GM08714 (cell line): ENCODE measurements around the gene NPFFR2.
"Not testable (repeated sequence)": the region's sequence is repeated elsewhere in the genome, so short reads cannot be mapped to it uniquely, and the experiment has no call there.

Source experiments
- H3K4me3 ChIP-seq: fragments of 200-500 bp; sonication (Bioruptor generic); 2 replicates; pipeline ENCODE4 v1.5.1; 2014; ENCODE audit warnings: mild to moderate bottlenecking, low read length, inconsistent platforms
- ZNF274 ChIP-seq: IDR thresholded peaks from 2 replicates; pipeline ENCODE4 v1.6.1; 2012; ENCODE audit warnings: mild to moderate bottlenecking, low read depth, low read length

NPFFR2 gene

DNA sequence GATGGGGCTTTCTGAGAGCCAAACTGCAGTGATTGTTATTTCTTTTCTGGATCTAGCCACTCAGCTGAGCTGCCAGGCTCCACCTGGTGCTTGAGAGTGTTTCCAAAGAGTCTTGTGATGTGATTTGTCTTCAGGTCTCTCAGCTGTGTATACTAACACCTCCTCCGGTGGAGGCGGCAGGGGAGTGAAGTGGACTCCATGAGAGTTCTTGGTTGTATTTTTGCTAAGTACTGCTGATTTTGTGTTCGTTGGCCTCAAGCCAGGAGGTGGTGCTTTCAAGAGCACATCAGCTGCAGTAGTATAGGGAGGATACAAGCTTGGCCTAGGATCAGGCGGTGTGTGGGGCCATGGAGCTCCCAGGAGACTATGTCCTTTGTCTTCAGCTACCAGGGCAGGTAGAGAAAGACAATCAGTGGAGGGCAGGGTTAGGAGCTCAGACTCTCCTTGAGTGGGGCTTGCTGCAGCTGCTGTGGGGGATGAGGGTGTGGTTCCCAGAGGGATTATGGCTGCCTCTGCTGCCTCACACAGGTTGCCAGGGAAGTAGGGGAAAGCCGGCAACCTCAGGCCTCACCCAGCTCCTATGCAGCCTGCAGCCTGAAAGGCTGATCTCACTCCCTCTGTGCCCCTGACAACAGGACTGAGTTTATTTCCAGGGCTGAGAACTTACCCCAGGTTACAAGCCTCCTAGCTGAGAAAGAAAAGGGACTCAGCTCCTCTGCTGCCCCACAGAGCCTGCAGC lies 62.4 kb downstream of the NPFFR2 start:
- no peak overlapping the region for H3K4me3 ChIP-seq
- TF ChIP-seq ZNF274: no peak

DNA sequence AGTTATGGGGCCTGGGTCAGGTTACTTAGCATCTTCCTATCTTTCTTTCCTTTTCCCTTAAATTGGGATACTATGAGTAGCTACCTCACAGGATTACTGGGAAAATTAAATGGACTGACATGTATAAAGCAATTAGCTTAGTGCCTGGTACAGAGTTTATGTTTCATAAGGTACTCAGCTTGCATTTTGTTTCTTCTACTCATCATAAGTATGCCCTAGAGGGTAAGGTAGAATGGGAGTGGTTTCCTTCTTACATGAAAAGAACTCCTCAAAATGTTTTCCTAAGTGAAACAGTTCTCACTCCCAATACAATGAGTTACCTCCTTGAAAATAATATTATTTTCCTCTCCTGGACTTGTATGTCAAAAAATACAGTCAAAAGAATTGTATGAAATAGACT lies 75.7 kb downstream of the NPFFR2 start:
- TF ChIP-seq ZNF274: no peak
- no peak overlapping the region for H3K4me3 ChIP-seq

DNA sequence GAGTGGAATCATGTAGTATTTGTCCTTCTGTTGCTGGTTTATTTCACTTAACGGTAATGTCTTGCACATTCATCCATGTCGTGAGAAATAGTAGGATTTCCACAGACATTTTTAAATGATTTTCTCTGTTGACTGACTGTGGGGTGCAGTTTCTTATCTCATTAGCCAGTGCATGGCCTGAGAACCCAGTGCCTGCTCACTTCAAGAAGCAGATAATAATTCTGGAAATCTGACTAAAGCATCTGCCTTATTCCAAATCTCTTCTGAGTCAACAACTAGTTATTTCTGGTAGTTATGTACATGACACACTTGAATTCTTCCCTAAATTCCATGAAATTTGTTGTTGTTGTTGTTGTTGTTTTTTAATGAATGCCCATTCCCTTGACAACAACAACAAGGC lies 77.6 kb downstream of the NPFFR2 start:
- no peak overlapping the region for H3K4me3 ChIP-seq
- no peak for TF ChIP-seq ZNF274

DNA sequence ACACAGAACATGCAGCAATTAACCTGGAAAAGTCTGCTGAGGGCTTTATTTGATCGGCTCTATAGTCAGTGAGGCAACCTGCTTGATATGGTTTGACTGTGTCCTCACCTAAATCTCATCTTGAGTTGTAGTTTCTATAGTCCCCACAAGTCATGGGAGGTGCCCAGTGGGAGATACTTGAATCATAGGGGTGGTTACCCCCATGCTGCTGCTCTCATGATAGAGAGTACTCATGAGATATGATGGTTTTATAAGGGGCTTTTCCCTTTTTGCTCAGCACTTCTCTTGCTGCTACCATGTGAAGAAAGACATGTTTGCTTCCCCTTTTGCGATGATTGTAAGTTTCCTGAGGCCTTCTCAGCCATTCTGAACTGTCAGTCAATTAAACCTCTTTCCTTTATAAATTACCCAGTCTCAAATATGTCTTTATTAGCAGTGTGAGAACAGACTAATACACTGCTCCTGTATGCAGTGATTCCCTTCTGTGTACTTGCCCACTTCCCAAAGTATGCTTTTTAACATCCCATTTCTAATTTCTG lies 78.2 kb downstream of the NPFFR2 start:
- H3K4me3 ChIP-seq: no peak overlapping the region

DNA sequence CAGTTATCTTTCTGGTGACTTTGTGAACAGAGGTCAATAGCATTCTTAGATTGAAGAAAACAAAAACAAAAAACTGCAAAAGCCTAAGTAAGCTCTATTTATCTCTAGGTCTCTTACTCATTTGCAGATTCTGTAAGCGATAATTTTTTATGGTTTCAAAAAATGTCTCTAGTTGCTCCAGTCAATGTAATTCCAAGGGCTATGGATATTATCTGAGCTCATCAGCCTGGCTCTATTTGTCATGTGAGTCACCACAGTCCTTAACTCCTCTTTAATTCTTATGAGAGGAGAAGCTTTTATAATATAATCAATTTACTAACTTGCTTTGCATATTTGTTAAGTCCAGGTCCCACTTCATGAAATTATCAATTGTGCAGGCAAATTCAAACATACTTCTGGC lies 79.1 kb downstream of the NPFFR2 start:
- H3K4me3 ChIP-seq: no peak overlapping the region
- TF ChIP-seq ZNF274: no peak

More for the DNA sequence above, 78.2 kb downstream of the NPFFR2 start:
- TF ChIP-seq ZNF274: no peak

DNA sequence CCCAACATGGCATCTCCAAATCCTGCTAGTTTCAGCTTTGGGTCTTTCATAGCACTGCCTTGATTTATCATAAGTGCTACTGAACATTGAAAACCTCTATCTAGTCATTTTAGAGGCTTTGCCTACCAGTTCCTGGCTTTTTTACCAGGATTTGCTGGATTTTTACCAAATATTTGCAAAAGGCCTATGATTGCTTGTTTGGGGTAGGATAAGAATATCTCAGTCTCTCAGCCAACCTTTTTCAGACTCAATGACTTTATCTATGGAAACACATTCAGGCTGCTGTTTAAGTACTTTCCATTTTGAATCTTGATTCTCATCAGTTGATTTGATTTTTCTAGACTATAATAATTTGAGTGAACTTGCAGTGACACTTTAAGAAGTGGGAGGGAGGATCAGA lies 80.1 kb downstream of the NPFFR2 start:
- no peak overlapping the region for H3K4me3 ChIP-seq
- TF ChIP-seq ZNF274: no peak

DNA sequence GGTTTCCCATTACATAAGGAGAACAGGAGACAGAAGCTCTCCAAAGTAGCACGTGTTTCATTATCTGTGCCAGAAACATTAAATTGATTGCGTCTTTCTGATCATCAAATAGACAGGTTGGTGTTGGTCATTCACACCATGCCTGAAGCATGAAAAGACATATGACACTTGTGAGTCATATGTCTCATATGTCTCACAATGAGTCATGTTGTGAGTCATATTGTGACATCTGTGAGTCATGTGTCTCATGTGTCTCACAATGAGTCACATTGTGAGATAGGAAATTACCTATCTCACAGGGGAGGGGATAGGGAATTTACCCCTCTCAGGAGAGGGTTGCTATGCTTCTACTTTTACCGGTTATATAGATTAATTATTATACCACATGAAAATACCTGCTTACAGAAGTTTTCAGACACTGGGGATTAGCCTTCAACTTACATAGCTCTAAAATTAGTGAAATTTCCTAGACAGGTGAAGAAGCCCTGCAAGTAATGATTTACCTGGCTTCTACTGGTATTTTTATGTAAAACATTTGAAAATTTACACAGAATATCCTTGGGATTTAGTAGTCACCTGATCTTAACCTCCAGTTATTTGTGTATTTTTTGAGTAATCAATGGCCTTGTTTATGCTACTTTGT lies 80.8 kb downstream of the NPFFR2 start:
- no peak for TF ChIP-seq ZNF274
- H3K4me3 ChIP-seq: no peak overlapping the region

DNA sequence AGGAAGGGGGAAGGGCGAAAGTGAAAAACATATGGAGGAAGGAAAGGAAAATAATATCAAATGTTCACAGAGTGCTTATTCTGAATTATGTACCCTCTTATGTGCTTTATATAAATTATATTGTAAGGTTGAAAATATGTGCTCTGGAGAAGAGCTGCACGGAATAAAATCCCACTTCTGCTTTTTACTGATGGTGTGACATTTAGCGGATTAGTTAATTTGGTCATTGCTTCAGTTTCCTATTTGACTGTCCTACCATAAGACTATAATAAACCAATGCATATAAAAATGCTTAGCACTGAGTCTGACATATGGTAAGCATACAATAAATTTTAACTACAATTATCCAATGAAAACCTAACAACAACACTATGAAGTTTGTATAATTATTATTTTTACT lies 86.2 kb downstream of the NPFFR2 start:
- TF ChIP-seq ZNF274: no peak
- H3K4me3 ChIP-seq: no peak overlapping the region

DNA sequence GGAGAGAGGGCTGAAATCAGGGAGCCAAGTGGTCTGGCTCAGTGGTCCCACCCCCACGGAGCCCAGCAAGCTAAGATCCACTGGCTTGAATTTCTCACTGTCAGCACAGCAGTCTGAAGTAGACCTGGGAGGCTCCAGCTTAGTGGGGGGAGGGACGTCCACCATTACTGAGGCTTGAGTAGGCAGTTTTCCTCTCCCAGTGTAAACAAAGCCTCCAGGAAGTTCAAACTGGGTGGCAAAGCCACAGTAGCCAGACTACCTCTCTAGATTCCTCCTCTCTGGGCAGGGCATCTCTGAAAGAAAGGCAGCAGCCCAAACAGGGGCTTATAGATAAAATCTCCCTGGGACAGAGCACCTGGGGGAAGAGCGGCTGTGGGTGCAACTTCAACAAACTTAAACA lies 88.1 kb downstream of the NPFFR2 start:
- TF ChIP-seq ZNF274: no peak
- no peak overlapping the region for H3K4me3 ChIP-seq

DNA sequence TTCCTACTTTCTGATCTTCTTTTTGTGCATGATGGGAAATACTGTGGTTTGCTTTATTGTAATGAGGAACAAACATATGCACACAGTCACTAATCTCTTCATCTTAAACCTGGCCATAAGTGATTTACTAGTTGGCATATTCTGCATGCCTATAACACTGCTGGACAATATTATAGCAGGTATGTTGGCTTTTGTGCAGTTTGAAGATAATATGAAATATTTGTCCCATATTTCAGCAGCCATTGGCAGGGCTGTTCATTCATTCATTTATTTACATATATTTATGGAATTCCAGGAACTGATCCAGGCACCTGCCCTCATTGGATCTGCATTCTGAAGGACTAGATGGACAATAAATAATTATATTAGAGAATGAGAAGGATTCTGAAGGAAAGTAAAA lies 96.9 kb downstream of the NPFFR2 start:
- H3K4me3 ChIP-seq: no peak overlapping the region
- TF ChIP-seq ZNF274: no peak

DNA sequence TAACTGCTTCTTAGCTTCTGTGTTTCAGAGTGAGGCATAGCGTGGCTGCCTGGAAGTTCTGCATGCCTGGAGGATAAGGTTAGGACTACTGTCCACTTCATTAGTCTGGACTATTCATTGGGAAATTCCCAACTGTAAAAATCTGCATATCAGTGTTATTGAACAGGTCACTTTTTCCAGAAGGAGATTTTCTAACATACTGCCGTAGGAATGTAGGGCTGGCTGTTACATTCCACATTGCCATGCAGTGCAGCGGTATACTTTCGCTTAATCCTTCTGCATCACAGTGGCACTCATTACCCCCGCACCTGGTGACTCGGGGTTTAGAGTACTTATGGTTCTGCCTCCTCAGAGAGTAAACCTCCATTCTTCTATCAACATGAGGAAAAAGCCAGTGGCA lies 104.6 kb downstream of the NPFFR2 start:
- TF ChIP-seq ZNF274: no peak

DNA sequence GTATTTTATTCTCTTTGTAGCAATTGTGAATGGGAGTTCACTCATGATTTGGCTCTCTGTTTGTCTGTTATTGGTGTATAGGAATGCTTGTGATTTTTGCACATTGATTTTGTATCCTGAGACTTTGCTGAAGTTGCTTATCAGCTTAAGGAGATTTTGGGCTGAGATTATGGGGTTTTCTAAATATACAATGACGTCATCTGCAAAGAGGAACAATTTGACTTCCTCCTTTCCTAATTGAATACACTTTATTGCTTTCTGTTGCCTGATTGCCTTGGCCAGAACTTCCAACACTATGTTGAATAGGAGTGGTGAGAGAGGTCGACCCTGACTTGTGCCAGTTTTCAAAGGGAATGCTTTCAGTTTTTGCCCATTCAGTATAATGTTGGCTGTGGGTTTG lies 108.2 kb downstream of the NPFFR2 start:
- not testable (repeated sequence) for H3K4me3 ChIP-seq

More for the DNA sequence above, 104.6 kb downstream of the NPFFR2 start:
- no peak overlapping the region for H3K4me3 ChIP-seq

DNA sequence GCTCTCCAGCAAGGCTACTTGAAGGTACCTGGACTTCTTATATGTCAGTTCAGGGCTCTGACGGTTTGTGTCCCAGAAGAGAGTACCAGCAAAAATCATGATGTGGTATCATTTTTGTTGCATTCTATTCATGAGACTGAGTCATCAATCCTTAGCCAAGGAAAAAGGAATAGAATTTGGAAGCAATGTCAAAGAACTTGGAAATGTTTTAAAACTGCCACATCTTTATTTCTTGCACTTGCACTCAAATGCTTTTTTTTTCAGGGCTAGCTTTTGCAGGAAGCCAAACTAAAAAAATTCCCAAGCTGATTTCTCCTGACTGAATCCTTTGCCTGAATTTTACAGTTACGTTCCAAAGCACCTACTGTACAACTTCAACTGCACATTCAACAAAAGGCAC lies 112.4 kb downstream of the NPFFR2 start:
- no peak for TF ChIP-seq ZNF274
- no peak overlapping the region for H3K4me3 ChIP-seq

DNA sequence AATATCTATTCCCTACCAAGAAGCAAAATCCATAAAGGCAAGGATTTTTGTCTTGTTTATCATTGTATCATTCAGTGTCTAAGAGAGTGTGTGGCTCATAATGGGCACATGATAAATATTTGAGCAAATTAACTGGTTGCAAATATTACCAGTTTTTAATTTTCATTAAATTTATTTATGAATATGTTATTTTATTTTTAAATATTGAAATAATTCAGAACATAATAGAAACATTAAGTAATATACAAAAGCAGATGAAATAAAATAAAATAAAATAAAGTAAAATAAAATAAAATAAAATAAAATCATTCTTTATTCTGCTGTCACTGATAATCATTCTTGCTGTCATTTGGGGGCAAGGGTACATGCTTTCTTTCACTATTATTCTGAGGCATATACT lies 120.9 kb downstream of the NPFFR2 start:
- no peak overlapping the region for H3K4me3 ChIP-seq
- TF ChIP-seq ZNF274: no peak

DNA sequence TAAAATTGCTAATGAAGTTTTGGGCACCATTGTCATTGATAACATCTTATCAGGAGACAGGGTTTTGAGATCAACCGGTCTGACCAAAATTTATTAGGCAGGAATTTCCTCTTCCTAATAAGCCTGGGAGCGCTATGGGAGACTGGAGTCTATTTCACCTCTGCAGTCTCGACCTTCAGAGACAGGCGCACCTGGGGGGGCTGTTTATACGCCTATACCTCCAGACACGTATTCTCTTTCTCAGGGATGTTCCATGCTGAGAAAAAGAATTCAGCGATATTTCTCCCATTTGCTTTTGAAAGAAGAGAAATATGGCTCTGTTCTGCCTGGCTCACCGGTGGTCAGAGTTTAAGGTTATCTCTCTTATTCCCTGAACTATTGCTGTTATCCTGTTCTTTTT lies 121.8 kb downstream of the NPFFR2 start:
- H3K4me3 ChIP-seq: not testable (repeated sequence)

DNA sequence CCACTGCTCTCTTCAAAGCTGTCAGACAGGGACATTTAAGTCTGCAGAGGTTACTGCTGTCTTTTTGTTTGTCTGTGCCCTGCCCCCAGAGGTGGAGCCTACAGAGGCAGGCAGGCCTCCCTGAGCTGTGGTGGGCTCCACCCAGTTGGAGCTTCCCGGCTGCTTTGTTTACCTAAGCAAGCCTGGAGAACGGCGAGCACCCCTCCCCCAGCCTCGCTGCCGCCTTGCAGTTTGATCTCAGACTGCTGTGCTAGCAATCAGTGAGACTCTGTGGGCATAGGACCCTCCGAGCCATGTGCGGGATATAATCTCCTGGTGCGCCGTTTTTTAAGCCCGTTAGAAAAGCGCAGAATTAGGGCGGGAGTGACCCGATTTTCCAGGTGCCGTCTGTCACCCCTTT lies 137.5 kb downstream of the NPFFR2 start:
- not testable (repeated sequence) for H3K4me3 ChIP-seq

DNA sequence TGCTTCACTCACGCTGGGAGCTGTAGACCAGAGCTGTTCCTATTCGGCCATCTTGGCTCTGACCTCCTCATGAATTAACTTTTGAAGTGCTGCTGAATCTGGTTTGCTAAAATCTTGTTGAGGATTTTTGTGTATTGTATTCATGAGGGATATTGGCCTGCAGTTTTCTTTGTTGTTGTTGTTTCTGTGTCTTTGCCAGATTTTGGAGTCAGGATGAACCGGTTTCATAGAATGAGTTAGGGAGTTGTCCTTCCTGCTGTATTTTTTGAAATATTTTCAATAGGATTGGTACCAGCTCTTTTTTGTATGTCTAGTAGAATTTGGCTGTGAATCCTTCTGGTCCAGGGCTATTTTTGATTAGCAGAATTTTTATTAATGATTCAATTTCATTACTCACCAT lies 138.1 kb downstream of the NPFFR2 start:
- TF ChIP-seq ZNF274: no peak
- no peak overlapping the region for H3K4me3 ChIP-seq
